Measurements from ENCODE around the gene GRIK2. TPM values are rescaled to one million over a fixed set of nuclear protein-coding genes. Genes with fewer than 3 reads are reported as not detected.

The GRIK2 gene
- total and polyA plus RNA-seq, 12 donors, result 0.09 to 10.6 (median 1.9) TPM

DNA sequence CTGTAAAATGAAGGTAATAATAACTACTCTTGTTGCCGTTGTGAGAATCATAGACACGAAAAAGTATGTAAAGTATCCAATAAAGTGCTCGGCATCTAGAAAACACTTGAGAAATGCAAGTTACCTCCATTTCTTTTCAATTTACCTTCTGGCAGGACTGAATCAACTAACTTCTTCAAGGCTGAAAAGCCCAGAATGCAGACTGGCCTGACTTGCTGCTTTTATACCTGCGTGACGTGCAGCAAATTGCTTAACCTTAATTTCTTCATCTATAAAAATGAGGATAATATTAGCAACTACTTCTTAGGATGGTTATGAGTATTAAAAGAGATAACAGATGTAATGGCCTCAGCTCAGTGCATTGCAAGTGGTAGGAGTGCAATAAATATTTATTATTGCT, 39.6 kb downstream of the GRIK2 start:
- intact Hi-C loops (cut with DNase I), result no loop called here
- no peak overlapping the region for H3K27ac ChIP-seq
- H3K4me1 ChIP-seq (replicated peaks in 1 of 2), result no peaks in the 10 kb centered on the region
- H3K27me3 ChIP-seq, result no peaks in the 10 kb centered on the region
- no peaks in the 10 kb centered on the region for H3K9me3 ChIP-seq (replicated peaks in 1 of 3)
- 81 to 89% (median 86%) methylated on average over 5 of the region's 5 CpGs for WGBS, 4 donors
- H3K36me3 ChIP-seq (replicated peaks in 1 of 2), result no peaks in the 10 kb centered on the region
- no peak overlapping the region for H3K4me3 ChIP-seq
- no peak for DNase-seq
- TF ChIP-seq POLR2A (IDR thresholded peaks at IDR 0.05), result no peak
- TF ChIP-seq, protein P1, sequence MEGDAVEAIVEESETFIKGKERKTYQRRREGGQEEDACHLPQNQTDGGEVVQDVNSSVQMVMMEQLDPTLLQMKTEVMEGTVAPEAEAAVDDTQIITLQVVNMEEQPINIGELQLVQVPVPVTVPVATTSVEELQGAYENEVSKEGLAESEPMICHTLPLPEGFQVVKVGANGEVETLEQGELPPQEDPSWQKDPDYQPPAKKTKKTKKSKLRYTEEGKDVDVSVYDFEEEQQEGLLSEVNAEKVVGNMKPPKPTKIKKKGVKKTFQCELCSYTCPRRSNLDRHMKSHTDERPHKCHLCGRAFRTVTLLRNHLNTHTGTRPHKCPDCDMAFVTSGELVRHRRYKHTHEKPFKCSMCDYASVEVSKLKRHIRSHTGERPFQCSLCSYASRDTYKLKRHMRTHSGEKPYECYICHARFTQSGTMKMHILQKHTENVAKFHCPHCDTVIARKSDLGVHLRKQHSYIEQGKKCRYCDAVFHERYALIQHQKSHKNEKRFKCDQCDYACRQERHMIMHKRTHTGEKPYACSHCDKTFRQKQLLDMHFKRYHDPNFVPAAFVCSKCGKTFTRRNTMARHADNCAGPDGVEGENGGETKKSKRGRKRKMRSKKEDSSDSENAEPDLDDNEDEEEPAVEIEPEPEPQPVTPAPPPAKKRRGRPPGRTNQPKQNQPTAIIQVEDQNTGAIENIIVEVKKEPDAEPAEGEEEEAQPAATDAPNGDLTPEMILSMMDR (IDR thresholded peaks at IDR 0.05), result no peak

DNA sequence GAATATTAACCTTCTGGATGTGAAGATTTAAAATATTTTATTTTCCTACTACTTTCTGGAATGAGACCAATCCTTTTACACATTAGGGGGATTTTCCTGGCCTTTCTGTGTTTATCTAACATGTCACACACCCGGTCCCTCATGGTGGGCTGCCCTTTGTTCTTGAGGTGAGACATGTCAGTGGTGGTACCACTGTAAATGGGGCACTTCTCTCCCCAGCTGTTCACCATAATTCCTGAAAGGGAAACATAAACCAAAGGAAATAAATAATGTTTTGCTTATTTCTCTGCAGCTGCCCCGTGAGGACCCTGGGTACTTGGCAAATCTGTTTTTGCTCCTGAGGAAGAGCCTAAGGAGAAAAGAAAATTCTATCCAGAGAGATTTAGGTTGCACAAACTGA, 41.1 kb downstream of the GRIK2 start:
- H3K27me3 ChIP-seq, result no peaks in the 10 kb centered on the region
- 36 to 51% (median 46%) methylated on average over 2 of the region's 2 CpGs for WGBS, 4 donors
- H3K4me3 ChIP-seq, result no peak overlapping the region
- no peaks in the 10 kb centered on the region for H3K36me3 ChIP-seq (replicated peaks in 1 of 2)
- H3K4me1 ChIP-seq (replicated peaks in 1 of 2), result no peaks in the 10 kb centered on the region
- no peak for DNase-seq
- intact Hi-C loops (cut with DNase I), result no loop called here
- TF ChIP-seq, protein P1 (IDR thresholded peaks at IDR 0.05), result no peak
- TF ChIP-seq POLR2A (IDR thresholded peaks at IDR 0.05), result no peak
- no peaks in the 10 kb centered on the region for H3K9me3 ChIP-seq (replicated peaks in 1 of 3)
- no peak overlapping the region for H3K27ac ChIP-seq

DNA sequence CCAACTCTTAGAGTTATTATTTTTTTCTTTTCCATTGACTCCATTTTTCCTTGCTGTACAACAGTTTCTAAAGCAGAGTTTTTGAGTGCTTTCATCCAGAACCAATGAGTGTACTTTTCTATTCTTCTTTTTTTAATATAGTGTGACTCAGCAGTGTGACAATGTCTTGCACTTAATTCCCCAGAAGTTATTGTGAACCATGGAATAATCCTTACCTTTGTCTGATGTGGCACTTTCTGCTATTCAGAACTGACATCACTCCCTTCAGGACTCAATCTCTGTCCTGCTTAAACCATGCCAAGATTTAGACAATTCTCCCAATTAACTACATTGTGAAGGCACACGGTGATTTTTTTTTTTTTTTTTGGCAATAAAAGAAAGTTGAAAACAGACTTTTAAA, 41.5 kb downstream of the GRIK2 start:
- DNase-seq, result no peak
- TF ChIP-seq, protein P1 (IDR thresholded peaks at IDR 0.05), result no peak
- no peak for TF ChIP-seq POLR2A (IDR thresholded peaks at IDR 0.05)
- no peaks in the 10 kb centered on the region for H3K4me1 ChIP-seq (replicated peaks in 1 of 2)
- WGBS, 4 donors, result 57 to 81% (median 68%) methylated on average over 1 of the region's 1 CpG
- H3K27me3 ChIP-seq, result no peaks in the 10 kb centered on the region
- H3K4me3 ChIP-seq, result no peak overlapping the region
- no peaks in the 10 kb centered on the region for H3K36me3 ChIP-seq (replicated peaks in 1 of 2)
- H3K27ac ChIP-seq, result no peak overlapping the region
- intact Hi-C loops (cut with DNase I), result no loop called here
- H3K9me3 ChIP-seq (replicated peaks in 1 of 3), result no peaks in the 10 kb centered on the region

DNA sequence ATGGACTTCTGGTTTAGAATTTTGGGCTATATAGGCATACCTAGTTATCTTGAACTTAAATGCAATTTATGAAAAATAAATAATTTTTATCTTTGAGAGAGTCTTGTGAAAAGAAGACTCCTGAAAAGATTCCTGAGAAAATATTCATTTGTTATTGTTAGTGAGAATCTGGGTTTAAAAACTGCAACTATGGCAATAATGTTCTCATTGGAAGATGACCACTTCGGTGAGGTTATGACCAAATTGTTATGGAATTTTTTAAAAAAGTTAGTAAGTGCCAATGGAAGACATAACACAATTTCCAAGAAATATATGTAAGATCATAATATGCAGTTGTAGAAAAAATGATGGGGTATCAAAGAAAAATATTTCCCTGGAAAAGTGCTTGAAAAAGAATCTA, 46.3 kb downstream of the GRIK2 start:
- no peak for DNase-seq
- no peak for TF ChIP-seq POLR2A (IDR thresholded peaks at IDR 0.05)
- TF ChIP-seq, protein P1 (IDR thresholded peaks at IDR 0.05), result no peak
- Histone ChIP-seq H3K4me3 (no peak overlapping the region), H3K27me3 (no peaks in the 10 kb centered on the region), H3K27ac (no peak overlapping the region), H3K36me3 (replicated peaks in 1 of 2) (no peaks in the 10 kb centered on the region), H3K9me3 (replicated peaks in 1 of 3) (no peaks in the 10 kb centered on the region), H3K4me1 (replicated peaks in 1 of 2) (no peaks in the 10 kb centered on the region)
- intact Hi-C loops (cut with DNase I), result no loop called here
- WGBS, 4 donors, result 71 to 88% (median 85%) methylated on average over 1 of the region's 1 CpG

Data from adrenal gland (tissue), 12 donors.